Measurements from ENCODE around the gene GPR132. TPM values are rescaled to one million over a fixed set of nuclear protein-coding genes. Genes with fewer than 3 reads are reported as not detected.
A peak's percentile ranks its signal among the peaks of the same experiment; 100 is the strongest.
"Not testable (repeated sequence)": the region's sequence is repeated elsewhere in the genome, so short reads cannot be mapped to it uniquely, and the experiment has no call there.

Gene GPR132
- polyA plus RNA-seq, 2 of the 4 experiments (the other 2 are of a cell fraction): 0.18 to 0.19 TPM

- H3K4me2 ChIP-seq: peak overlapping the region; percentile 61; the same call in 1 of the 3 replicates
- FAIRE-seq; H3K4me3 ChIP-seq; DNase-seq (ENCODE audit: low read depth in 1 of 2, low spot score in 1 of 2); H3K4me1 ChIP-seq; H3K27ac ChIP-seq; H3K9me3 ChIP-seq; ATAC-seq: not testable (repeated sequence)
- ChIA-PET POLR2A (interaction anchor here (0.9 to 2.0 kb wide), 2 partner anchors 11 to 60 kb away, joined by 3 to 9 read pairs; partner anchors contain the start of gene CDCA4), CTCF (interaction anchor here (1.4 to 28.5 kb wide), 3 partner anchors 12 to 57 kb away, joined by 4 to 509 read pairs (median 41); no protein-coding TSS in a partner anchor)
- WGBS (ENCODE audit: missing lambda C conversion rate): 76% methylated on average over 5 of the region's 5 CpGs
Measured at GRCh38 chr14:105032451-105032901, 32.8 kb downstream of the GPR132 start.

GRCh38 chr14:105030836-105031396 is 34.3 kb downstream of the GPR132 start:
- WGBS (ENCODE audit: missing lambda C conversion rate): 82% methylated on average over 9 of the region's 9 CpGs

GRCh38 chr14:105030194-105030593 is 35.0 kb downstream of the GPR132 start:
- CTCF ChIA-PET: interaction anchor here (5.6 to 28.5 kb wide), 3 partner anchors 14 to 56 kb away, joined by 39 to 509 read pairs (median 41); no protein-coding TSS in a partner anchor
- FAIRE-seq: no peak
- TF ChIP-seq CBX8 (IDR thresholded peaks at IDR 0.05): no peak

More at GRCh38 chr14:105030836-105031396, 34.3 kb downstream of the GPR132 start:
- FAIRE-seq (no peak), ATAC-seq (no peak), DNase-seq (ENCODE audit: low read depth in 1 of 2, low spot score in 1 of 2) (no peak)
- CTCF ChIA-PET: interaction anchor here (1.4 to 28.5 kb wide), 3 partner anchors 13 to 56 kb away, joined by 4 to 509 read pairs (median 41); no protein-coding TSS in a partner anchor
- Histone ChIP-seq H3K27ac (no peak overlapping the region), H3K4me2 (no peak overlapping the region), H3K4me1 (peaks cover 15% of the 10 kb centered on the region; the same call in 2 of the 3 replicates), H3K4me3 (no peak overlapping the region), H3K9me3 (no peaks in the 10 kb centered on the region)
- TF ChIP-seq FOSL2 (IDR thresholded peaks at IDR 0.05): no peak
- no peak for TF ChIP-seq FOSL2 (CRISPR knock-in tag; IDR thresholded peaks at IDR 0.05)
- TF ChIP-seq SREBF2 (IDR thresholded peaks at IDR 0.05): no peak
- no peak for TF ChIP-seq EP300 (IDR thresholded peaks at IDR 0.05)
- no peak for TF ChIP-seq CHD2 (IDR thresholded peaks at IDR 0.05; ENCODE audit: low read length, partially characterized antibody)
- POLR2A ChIA-PET: interaction anchor here (2.0 kb wide), 1 partner anchor 10 kb away, joined by 9 read pairs; the partner anchor contains the start of gene CDCA4

GRCh38 chr14:105029402-105029801 is 35.8 kb downstream of the GPR132 start:
- no peak for DNase-seq (ENCODE audit: low read depth in 1 of 2, low spot score in 1 of 2)
- ATAC-seq: no peak
- Histone ChIP-seq H3K4me3 (no peak overlapping the region), H3K4me2 (no peak overlapping the region), H3K27ac (no peak overlapping the region), H3K4me1 (peaks cover 30% of the 10 kb centered on the region), H3K9me3 (no peaks in the 10 kb centered on the region)
- ChIA-PET CTCF (interaction anchor here (0.7 to 28.5 kb wide), 5 partner anchors 15 to 95 kb away, joined by 3 to 509 read pairs (median 39); no protein-coding TSS in a partner anchor), POLR2A (no interaction called here)
- FAIRE-seq: no peak
- WGBS (ENCODE audit: missing lambda C conversion rate): 80% methylated on average over 7 of the region's 7 CpGs
- TF ChIP-seq FOXS1 (CRISPR knock-in tag; IDR thresholded peaks at IDR 0.05) (no peak), HEYL (CRISPR knock-in tag; IDR thresholded peaks at IDR 0.05) (no peak), HMGXB4 (CRISPR knock-in tag; IDR thresholded peaks at IDR 0.05; ENCODE audit: borderline replicate concordance) (no peak), NPAS2 (CRISPR knock-in tag; IDR thresholded peaks at IDR 0.05; ENCODE audit: borderline replicate concordance) (no peak)

More at GRCh38 chr14:105030194-105030593, 35.0 kb downstream of the GPR132 start:
- no peaks in the 10 kb centered on the region for H3K9me3 ChIP-seq
- WGBS (ENCODE audit: missing lambda C conversion rate): 84% methylated on average over 2 of the region's 2 CpGs
- ATAC-seq (no peak), DNase-seq (ENCODE audit: low read depth in 1 of 2, low spot score in 1 of 2) (no peak)
- 0 out of 6 replicates have a peak overlapping the region, but pooled peaks of 1 of the 2 experiments have one; percentile 36 for H3K27ac ChIP-seq
- H3K4me2 ChIP-seq: no peak overlapping the region
- POLR2A ChIA-PET: no interaction called here
- peaks cover 22% of the 10 kb centered on the region for H3K4me1 ChIP-seq
- no peak overlapping the region for H3K4me3 ChIP-seq

GRCh38 chr14:105028251-105028927 is 36.8 kb downstream of the GPR132 start:
- Histone ChIP-seq H3K4me3 (no peak overlapping the region), H3K4me1 (peaks cover 41% of the 10 kb centered on the region), H3K9me3 (no peaks in the 10 kb centered on the region), H3K27ac (0 out of 6 replicates have a peak overlapping the region, but pooled peaks of 1 of the 2 experiments have one; percentile 5), H3K4me2 (no peak overlapping the region)
- POLR2A ChIA-PET: interaction anchor here (0.5 kb wide), 1 partner anchor 52 kb away, joined by 3 read pairs; no protein-coding TSS in a partner anchor
- CTCF ChIA-PET: interaction anchor here (0.7 to 28.5 kb wide), 6 partner anchors 13 to 58 kb away, joined by 3 to 509 read pairs (median 22); no protein-coding TSS in a partner anchor
- ATAC-seq (no peak), DNase-seq (ENCODE audit: low read depth in 1 of 2, low spot score in 1 of 2) (no peak), FAIRE-seq (no peak)
- 82% methylated on average over 12 of the region's 12 CpGs for WGBS (ENCODE audit: missing lambda C conversion rate)
- TF ChIP-seq FOSB (CRISPR knock-in tag; IDR thresholded peaks at IDR 0.05): no peak
- TF ChIP-seq ZC3H11A (IDR thresholded peaks at IDR 0.05): no peak
- TF ChIP-seq PBX3 (IDR thresholded peaks at IDR 0.05): no peak
- TF ChIP-seq JUN (IDR thresholded peaks at IDR 0.05): no peak
- TF ChIP-seq RCOR1 (IDR thresholded peaks at IDR 0.05; ENCODE audit: low read depth, low read length): no peak
- no peak for TF ChIP-seq BHLHE40 (IDR thresholded peaks at IDR 0.05; ENCODE audit: low read depth, low read length)
- TF ChIP-seq KDM5A (IDR thresholded peaks at IDR 0.05): no peak
- TF ChIP-seq GATA3 (IDR thresholded peaks at IDR 0.05; ENCODE audit: borderline replicate concordance): no peak
- TF ChIP-seq CTCF (IDR thresholded peaks at IDR 0.05): no peak
- TF ChIP-seq SREBF2 (IDR thresholded peaks at IDR 0.05): no peak

Measured in A549 (cell line).